ENCODE data around the gene DOCK1.

- TF ChIP-seq POLR2AphosphoS5 (IDR thresholded peaks at IDR 0.05) (no peak), CTCF (IDR thresholded peaks at IDR 0.05) (no peak), POLR2A (IDR thresholded peaks at IDR 0.05) (no peak), EP300 (IDR thresholded peaks at IDR 0.05) (no peak)
Measured at GRCh38 chr10:126964190-126964589, 59.0 kb downstream of the DOCK1 start.
